Adrenal gland (tissue), 12 donors: Measurements from ENCODE around the gene APOLD1. TPM values are rescaled to one million over a fixed set of nuclear protein-coding genes. Genes with fewer than 3 reads are reported as not detected.

ENCODE experiments used
- DNase-seq, 7 donors: peaks; one replicate each; pipeline ENCODE4 v3.0.0-alpha.2; 2019 to 2020
- H3K27ac ChIP-seq, 5 donors: fragments of 200-600 bp; sonication (generic) in 4 of 5; 1 replicate in 3 of 5; 2 replicates in 2 of 5; pipeline versions ENCODE4 v1.5.1 to v1.8.0; 2016 to 2020; ENCODE audit warnings: mild to moderate bottlenecking in 1 of 5
- H3K27me3 ChIP-seq: fragments of 200-600 bp; 2 replicates; pipeline ENCODE4 v1.8.0; 2021
- H3K36me3 ChIP-seq, 2 donors: fragments of 200-600 bp; replicated peaks in 1 of 2; 1 replicate in 1 of 2; 2 replicates in 1 of 2; pipeline versions ENCODE4 v1.5.1 to v1.8.0; 2018 to 2022
- H3K4me1 ChIP-seq, 2 donors: fragments of 200-600 bp; replicated peaks in 1 of 2; 1 replicate in 1 of 2; 2 replicates in 1 of 2; pipeline versions ENCODE4 v1.5.1 to v1.8.0; 2018 to 2021
- H3K4me3 ChIP-seq, 4 donors: fragments of 200-600 bp; sonication (generic) in 3 of 4; one replicate each; pipeline ENCODE4 v1.5.1; 2016 to 2018
- H3K9me3 ChIP-seq, 3 donors: fragments of 200-600 bp; sonication (generic) in 1 of 3; replicated peaks in 1 of 3; 1 replicate in 2 of 3; 2 replicates in 1 of 3; pipeline versions ENCODE4 v1.5.1 to v1.8.0; 2016 to 2021
- POLR2A ChIP-seq, 2 donors: fragments of 450-650 bp; IDR thresholded peaks; one replicate each; pipeline ENCODE4 v1.6.1; 2017; ENCODE audit warnings: antibody characterized with exemption in 2 of 2, mild to moderate bottlenecking in 2 of 2, moderate library complexity in 1 of 2
- WGBS, 4 donors: extraction: QIAGEN DNeasy Blood & Tissue Kit in 2 of 4; methylation state at CpG; one replicate each; pipeline versions ENCODE4 v1.1.5 to v1.1.7; 2013 to 2017; 5-methylcytosine and 5-hydroxymethylcytosine counted together
- intact Hi-C, 2 donors: fragments of 100-400 bp; cut with DNase I; formaldehyde crosslinking; loops; one replicate each; pipeline versions ENCODE4 v1.14.1 to v1.15.0; 2022 to 2023
- polyA plus RNA-seq, 3 donors: library from polyadenylated mRNA; stranded (reverse); fragments of 200-250 nt in 2 of 3; fragments of 350-450 nt in 1 of 3; fragmentation: Illumina TruSeq in 1 of 3; extraction: RNeasy Lipid Tissue Mini Kit (QIAGEN cat#74804) in 1 of 3; gene quantifications; one replicate each; pipeline ENCODE4 v1.2.3, GENCODE V29; 2013 to 2014
- total RNA-seq, 9 donors: library from RNA; depleted of rRNA in 4 of 9; stranded (reverse); fragments of >200 nt in 4 of 9; fragments of 120-200 nt in 1 of 9; fragmentation: NEBNext Ultra II Directional in 1 of 9; extraction: Animal tissue kit (Norgen Biotek cat#: 25700) in 1 of 9; gene quantifications; one replicate each; pipeline versions ENCODE4 v1.1.0 to v1.2.4, GENCODE V29; 2013 to 2023
- TF ChIP-seq, protein P1 (sequence below), 6 experiments: fragments of 450-650 bp in 4 of 6; fragments of 200-600 bp in 2 of 6; sonication (generic) in 1 of 6; IDR thresholded peaks; 1 replicate in 5 of 6; 2 replicates in 1 of 6; pipeline versions ENCODE4 v1.5.1 to v1.8.0; 2016 to 2021; ENCODE audit warnings: antibody characterized with exemption in 6 of 6, mild to moderate bottlenecking in 2 of 6, moderate library complexity in 1 of 6
- donor health status: healthy with polysubstance abuse.
- donor health status: Bipolar disorder and iron deficiency.
- donor health status: DM: yes; HTN: yes; CAD: no.
- donor health status: DM: no; HTN: no; CAD: no.
- donor health status: DM: no; HTN: no; CAD: no.
- donor health status: DM: yes; HTN: yes; CAD: no.

APOLD1 gene
- total and polyA plus RNA-seq, 12 donors: 1.2 to 11.5 (median 7.6) TPM

DNA sequence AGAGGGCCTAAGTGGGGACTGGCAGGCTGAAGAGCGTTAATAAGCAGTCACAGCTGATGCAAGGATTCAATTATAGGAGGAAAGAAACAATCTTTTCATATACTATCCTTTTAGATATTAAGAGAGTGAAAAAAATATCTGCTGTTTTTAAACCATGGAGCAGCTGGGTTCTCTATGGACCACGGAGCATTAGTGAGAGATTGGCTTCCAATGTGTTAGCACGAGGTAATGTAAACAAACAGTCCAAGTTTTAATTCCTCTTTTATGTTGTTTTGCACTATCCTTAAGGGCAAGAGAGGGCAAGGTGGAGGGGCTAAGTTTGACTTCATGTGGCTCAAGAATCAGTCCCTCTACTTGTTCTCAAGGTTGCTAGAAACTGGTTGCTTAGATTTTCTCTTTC, 37.4 kb upstream of the APOLD1 start:
- Histone ChIP-seq H3K27me3 (no peaks in the 10 kb centered on the region), H3K27ac (no peak overlapping the region), H3K4me1 (no peaks in the 10 kb centered on the region), H3K9me3 (no peaks in the 10 kb centered on the region), H3K36me3 (no peaks in the 10 kb centered on the region), H3K4me3 (no peak overlapping the region)
- intact Hi-C loops: no loop called here
- 61 to 88% (median 76%) methylated on average over 3 of the region's 3 CpGs for WGBS, 4 donors
- DNase-seq: no peak
- TF ChIP-seq, protein P1, sequence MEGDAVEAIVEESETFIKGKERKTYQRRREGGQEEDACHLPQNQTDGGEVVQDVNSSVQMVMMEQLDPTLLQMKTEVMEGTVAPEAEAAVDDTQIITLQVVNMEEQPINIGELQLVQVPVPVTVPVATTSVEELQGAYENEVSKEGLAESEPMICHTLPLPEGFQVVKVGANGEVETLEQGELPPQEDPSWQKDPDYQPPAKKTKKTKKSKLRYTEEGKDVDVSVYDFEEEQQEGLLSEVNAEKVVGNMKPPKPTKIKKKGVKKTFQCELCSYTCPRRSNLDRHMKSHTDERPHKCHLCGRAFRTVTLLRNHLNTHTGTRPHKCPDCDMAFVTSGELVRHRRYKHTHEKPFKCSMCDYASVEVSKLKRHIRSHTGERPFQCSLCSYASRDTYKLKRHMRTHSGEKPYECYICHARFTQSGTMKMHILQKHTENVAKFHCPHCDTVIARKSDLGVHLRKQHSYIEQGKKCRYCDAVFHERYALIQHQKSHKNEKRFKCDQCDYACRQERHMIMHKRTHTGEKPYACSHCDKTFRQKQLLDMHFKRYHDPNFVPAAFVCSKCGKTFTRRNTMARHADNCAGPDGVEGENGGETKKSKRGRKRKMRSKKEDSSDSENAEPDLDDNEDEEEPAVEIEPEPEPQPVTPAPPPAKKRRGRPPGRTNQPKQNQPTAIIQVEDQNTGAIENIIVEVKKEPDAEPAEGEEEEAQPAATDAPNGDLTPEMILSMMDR (IDR thresholded peaks at IDR 0.05): no peak
- TF ChIP-seq POLR2A (IDR thresholded peaks at IDR 0.05): no peak

DNA sequence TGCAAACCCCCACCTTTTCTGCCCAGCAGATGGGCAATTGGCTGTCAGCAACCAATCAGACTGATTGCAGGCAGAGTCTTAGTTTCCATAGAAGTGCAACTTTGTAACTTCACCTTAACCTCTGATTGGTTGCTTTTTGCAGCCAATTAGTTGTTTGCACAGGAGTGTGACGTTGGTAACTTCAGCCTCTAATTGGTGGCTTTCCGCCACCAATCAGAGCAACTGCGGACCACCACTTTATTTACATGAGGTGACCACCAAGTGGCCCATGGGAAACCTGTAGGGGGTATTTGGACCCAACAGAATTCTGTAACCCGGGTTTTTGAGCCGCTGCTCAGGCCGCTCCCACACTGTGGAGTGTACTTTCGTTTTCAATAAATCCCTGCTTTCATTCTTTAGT, 36.0 kb upstream of the APOLD1 start:
- peak in 2 of 7 donors; percentile 3 to 31 for DNase-seq
- no peak for TF ChIP-seq POLR2A (IDR thresholded peaks at IDR 0.05)
- TF ChIP-seq, protein P1 (IDR thresholded peaks at IDR 0.05): no peak
- 79 to 86% (median 82%) methylated on average over 7 of the region's 7 CpGs for WGBS, 4 donors
- Histone ChIP-seq H3K36me3 (no peaks in the 10 kb centered on the region), H3K4me1 (no peaks in the 10 kb centered on the region), H3K27ac (peak overlapping the region in 1 of 5 donors; percentile 46), H3K9me3 (no peaks in the 10 kb centered on the region), H3K27me3 (no peaks in the 10 kb centered on the region), H3K4me3 (peak overlapping the region in 1 of 4 donors; percentile 12)
- intact Hi-C loops: no loop called here

DNA sequence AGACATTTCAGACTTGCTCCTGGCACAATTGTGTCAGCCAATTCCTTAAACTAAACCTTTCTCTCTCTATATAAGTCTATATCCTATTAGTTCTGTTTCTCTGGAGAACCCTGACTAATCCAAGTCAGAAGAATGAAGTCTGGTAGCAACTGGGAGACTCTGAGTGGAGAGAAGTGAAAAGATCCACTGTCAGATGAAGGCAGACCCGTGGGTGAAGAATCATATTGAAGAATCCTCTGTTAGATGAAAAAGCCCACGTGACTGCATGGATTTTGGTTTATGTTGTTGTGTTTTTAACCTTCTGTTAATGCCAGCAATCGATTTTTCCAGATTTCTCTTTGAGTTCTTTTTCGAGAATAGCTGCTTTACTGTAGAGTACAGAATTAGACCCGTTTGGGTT, 29.5 kb upstream of the APOLD1 start:
- WGBS, 4 donors: 87 to 89% (median 88%) methylated on average over 5 of the region's 5 CpGs
- no peak overlapping the region for H3K27ac ChIP-seq
- intact Hi-C loops: no loop called here

DNA sequence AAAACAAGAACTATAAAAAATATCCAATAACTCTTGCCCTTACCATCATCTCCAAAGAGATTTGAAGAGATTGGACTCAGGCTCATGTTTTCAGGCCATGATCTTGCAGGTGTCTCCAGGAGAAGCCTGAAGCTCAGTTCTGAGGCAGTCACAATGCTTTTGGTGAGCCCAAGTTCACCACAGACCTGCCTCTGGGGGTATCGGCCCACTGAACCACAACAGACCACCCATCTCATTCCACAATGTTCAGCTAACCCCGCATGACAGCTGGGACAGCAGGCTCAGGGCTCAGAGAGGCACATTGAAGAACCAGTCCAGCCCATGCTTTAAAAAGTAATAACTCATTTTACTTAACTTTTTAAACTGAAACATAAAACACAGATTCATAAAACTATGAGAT, 28.3 kb upstream of the APOLD1 start:
- Histone ChIP-seq H3K27me3 (no peaks in the 10 kb centered on the region), H3K27ac (no peak overlapping the region), H3K9me3 (no peaks in the 10 kb centered on the region), H3K4me3 (no peak overlapping the region), H3K4me1 (no peaks in the 10 kb centered on the region), H3K36me3 (no peaks in the 10 kb centered on the region)
- DNase-seq: no peak
- 92 to 95% (median 93%) methylated on average over 2 of the region's 2 CpGs for WGBS, 4 donors
- intact Hi-C loops: no loop called here
- no peak for TF ChIP-seq POLR2A (IDR thresholded peaks at IDR 0.05)
- TF ChIP-seq, protein P1 (IDR thresholded peaks at IDR 0.05): no peak

More for the DNA sequence above, 29.5 kb upstream of the APOLD1 start:
- no peaks in the 10 kb centered on the region for H3K9me3 ChIP-seq
- no peaks in the 10 kb centered on the region for H3K36me3 ChIP-seq
- no peaks in the 10 kb centered on the region for H3K4me1 ChIP-seq
- no peak overlapping the region for H3K4me3 ChIP-seq
- no peak for DNase-seq
- TF ChIP-seq POLR2A (IDR thresholded peaks at IDR 0.05): no peak
- TF ChIP-seq, protein P1 (IDR thresholded peaks at IDR 0.05): no peak
- H3K27me3 ChIP-seq: no peaks in the 10 kb centered on the region
